CD4-positive, alpha-beta T cell treated with Interleukin-17A for 1 hour (primary cell): Measurements from ENCODE around the gene SRBD1.

ENCODE experiments used
- DNase-seq: peaks from one replicate; pipeline ENCODE4 v3.0.0-alpha.2; 2020

Gene SRBD1

DNA sequence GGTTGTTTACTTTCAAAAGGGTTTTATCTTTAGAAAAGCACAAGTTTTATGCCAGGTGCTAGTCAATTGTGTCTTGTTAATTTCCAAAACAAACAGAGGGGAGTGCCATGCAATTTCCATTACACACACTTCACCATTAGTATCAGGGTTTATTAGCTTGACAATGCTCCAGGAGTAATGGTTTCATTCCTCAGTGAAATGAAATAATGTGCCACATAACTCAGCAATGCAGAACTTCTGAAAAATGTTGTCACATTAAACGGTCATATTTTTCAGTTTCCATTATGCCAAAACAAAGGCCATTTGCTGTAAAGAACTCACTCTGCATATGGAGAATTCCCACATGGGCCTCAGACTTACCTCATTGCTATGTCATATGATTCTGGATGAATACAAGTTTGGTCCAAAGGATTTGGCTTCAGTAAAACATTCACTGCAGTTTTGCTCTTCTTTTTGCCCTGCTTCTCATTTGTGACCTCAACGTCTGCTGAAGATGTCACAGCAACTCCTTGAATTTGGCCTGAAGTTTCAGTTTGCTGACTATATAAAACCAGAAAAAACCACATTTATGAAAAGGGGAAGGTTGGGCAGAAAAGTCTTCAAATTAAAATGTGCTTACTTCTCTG lies 198.2 kb downstream of the SRBD1 start:
- no peak for DNase-seq

DNA sequence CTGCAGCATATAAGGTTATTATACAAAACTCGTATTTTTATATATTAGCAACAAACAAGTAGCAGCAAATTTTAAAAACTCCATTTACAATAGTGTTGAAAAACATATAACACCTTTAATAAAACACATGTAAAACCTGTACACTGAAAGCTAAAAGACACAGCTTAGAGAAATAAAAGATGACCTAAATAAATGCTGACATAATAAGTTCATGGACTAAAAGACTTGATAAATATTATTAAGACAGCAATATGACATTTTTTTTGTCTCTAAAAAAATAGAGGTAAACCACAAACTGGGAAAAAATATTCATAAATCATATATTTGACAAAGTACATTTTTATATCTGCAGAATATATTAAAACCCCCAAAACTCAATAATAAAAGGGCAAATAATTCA lies 201.4 kb downstream of the SRBD1 start:
- no peak for DNase-seq

DNA sequence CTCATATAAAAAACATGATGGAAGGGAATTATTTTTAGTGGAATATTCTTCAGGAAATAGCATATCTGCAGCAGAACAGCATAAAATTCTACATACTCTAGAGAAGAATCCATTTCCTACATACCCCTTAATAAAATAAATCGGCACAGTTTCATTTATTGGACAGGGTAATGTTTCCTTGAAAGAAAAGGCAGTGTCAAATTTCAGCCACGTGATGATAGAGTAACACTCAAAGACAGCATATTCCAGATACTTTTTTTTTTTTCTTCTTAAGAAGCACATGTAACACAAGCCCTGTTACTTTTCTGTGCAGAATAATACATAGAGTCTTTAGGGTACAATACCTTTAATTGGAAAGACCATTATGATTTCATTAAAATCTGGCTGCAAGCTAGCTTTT lies 204.4 kb downstream of the SRBD1 start:
- DNase-seq = no peak

- no peak for DNase-seq
Measured at GRCh38 chr2:45404807-45405297, 206.2 kb downstream of the SRBD1 start.

GRCh38 chr2:45403036-45403435 lies 208.0 kb downstream of the SRBD1 start:
- DNase-seq = no peak

GRCh38 chr2:45401431-45401922 lies 209.6 kb downstream of the SRBD1 start:
- no peak for DNase-seq

GRCh38 chr2:45399040-45399784 lies 211.9 kb downstream of the SRBD1 start:
- no peak for DNase-seq

DNA sequence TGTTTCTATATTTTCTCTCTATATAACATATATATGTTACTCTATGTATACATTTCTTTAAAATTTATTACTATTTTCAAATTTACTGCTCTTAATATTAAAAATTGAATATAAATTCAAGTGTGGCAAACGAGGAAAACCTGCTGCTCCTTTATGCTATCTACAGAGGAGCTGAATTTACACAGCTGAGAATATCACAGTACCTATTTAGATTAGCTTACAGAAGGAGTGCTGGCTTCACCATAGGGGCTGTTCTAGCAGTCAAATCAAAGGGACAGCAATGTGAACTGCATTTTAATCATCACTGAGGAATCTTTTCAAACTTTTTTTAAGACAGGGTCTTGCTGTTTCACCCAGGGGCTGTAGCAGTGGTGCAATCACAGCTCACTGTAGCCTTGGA lies 213.8 kb downstream of the SRBD1 start:
- DNase-seq = no peak

GRCh38 chr2:45396671-45397070 lies 214.4 kb downstream of the SRBD1 start:
- DNase-seq = no peak

DNA sequence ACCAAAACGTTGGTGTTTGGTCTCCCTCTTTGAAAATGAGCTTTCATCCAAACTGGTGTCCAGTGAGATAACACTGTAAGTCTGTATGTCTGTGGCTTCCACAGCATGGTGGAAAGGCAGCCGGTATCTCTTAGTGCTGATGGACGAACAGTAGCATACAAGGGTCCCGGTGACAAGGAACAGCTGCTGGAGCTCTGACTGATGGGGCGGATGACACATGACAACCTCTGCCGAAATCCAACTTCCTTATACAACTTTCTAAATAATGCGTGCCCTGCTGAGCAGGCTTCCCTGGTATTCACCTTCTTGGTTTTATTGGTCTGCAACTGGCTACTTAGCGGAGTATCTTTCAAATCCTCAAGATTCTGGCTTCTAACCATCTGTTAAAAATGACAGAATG lies 216.2 kb downstream of the SRBD1 start:
- DNase-seq = no peak

- DNase-seq = no peak
Measured at GRCh38 chr2:45394216-45394615, 216.9 kb downstream of the SRBD1 start.

- DNase-seq = no peak
Measured at GRCh38 chr2:45391866-45392265, 219.2 kb downstream of the SRBD1 start.

DNA sequence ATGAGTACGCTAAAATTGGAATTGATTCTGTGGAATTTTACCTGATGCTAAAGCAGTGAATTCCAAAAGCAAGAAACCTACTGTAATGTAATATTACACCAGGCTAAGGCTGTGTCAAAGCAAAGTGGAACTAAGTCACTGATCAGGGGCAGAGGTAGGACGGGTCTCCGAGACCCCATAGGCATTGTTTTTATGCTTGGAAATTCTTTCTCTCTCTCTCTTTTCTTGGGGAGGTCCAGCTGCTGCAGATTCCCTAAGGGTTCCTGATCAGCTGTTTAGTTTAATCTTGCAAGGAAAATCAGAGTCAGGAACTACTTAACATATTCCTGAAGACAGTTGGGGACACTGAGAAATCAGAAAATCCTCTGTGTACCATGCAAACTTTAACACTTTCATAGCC lies 220.2 kb downstream of the SRBD1 start:
- no peak for DNase-seq

- no peak for DNase-seq
Measured at GRCh38 chr2:45390441-45390840, 220.6 kb downstream of the SRBD1 start.

DNA sequence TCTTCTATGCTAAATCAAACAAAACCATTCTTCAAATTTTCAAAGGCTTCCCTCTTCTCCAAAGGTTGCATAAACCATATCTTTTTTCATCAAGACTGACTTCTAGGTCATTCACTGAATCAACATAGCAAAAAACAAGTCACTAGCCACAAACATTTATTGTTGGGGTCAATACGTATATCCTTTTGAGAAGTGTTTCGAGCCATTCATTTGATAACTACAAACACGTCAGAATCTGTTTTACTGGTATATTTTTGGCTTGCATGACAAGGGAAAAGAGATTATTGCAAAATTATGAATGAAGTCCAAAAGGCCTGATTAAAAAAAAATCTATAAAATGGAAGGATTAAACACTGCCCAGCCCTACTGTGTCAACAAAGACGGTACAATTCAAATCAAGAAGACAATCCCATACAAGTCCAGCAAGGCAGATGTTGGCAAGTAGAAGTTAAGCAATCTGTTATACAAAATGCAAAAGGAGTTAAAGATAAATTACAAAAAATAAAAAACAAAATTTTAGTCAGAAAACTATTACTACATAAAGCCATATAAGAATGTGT lies 222.4 kb downstream of the SRBD1 start:
- no peak for DNase-seq

GRCh38 chr2:45382744-45383143 lies 228.3 kb downstream of the SRBD1 start:
- no peak for DNase-seq

DNA sequence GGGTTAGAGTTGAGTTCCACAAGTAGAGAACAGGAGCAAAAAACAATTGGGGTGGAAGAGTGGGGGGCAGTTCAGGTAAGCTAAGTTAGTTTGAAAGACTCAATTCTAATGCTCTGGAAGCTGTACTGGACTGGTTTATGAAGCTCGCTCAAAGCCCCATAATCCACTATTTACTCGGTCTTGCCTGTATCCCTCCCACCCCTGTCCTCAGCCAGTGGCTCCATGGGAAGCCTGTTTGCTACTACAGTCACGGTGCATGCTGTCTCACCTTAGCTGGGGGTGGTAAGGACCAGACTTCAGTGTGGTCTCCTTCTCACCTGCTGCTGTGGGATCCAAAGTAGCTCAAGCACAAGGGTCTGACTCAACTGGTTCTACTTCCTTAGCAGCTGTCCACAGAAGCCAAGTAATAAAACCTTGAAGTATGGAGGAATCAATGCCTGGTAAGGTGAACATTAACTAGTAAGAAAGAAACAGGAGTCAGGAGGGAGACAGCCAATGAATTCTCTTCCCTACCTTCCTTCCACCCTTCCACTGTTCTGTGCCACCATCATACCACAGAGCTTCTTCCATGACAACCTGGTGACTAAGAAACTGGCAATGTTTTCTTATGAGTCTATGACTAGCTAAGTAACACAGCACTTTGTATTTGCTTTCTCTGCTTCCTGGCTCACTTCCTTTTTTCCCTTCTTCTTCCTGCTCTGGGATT lies 230.8 kb downstream of the SRBD1 start:
- DNase-seq = no peak

DNA sequence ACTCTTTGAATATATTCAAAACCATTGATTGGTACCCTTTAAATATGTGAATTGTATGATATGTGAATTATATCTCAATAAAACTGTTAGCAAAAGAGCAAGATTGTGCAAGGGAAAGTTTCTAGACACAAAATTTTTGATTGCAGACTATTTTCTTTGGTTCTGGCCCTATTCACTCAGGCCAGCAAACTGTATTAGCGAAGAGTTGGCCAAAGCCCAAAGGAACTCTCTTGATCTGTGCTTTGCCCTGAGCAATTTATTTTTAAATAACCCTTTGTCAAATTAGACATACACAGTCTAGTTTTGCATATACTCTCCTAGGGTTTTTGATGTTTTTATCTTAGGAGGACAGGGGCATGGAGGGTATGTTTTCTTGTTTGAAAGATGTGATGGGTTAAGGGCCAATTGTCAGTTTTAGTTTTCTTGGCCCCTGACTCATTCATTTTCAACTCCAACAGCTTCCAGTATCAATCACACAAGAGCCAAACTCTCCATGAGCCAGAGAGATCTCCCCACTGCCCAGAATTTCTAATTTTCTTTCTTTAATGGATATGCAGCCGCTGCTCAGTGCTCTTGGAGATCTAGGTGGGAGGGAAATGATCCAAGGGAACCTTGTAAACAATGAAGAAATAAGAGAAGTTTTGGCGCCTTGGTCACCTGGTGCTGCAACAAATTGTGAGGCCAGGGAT lies 231.5 kb downstream of the SRBD1 start:
- DNase-seq = no peak

DNA sequence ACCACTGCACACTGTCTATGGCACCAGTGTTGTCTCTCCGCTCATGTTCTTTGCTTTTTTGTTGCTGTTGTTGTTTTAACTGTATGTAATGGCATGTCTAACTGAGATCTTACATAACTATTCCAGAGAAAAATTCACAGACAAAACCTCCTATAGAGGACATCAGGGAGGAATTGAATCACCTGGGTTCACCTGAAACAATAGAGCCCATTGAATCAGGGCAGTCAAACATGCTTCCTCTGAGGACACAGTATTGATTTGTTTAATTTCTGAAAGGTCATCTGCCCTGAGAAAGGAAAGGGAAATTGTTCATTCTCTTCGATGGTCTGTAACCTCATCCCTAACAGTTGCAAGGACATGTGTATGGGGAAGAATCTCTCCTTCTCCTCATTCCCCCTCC lies 237.5 kb downstream of the SRBD1 start:
- DNase-seq = no peak

DNA sequence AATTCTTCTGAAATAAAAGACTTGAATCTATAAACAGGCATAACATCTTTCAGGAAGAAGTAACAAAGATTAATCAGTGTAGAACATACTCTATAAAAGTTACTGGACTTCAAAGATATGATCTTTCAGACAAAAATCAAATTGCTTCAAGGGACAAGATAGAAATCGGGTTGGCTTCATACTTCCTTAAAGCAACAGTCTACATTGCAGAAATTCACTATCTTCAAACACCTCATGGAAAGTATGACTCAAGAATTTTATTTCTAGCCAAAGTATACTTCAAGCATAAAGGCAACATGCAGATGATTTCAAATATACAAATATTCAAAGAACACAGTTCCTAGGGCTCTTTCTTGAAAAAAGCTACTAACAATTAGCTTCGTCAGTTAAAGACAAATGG lies 240.7 kb downstream of the SRBD1 start:
- DNase-seq = no peak

- DNase-seq = no peak
Measured at GRCh38 chr2:45368792-45369191, 242.3 kb downstream of the SRBD1 start.

GRCh38 chr2:45361666-45362065 lies 249.4 kb downstream of the SRBD1 start:
- DNase-seq = no peak

GRCh38 chr2:45354776-45355175 lies 256.3 kb downstream of the SRBD1 start:
- no peak for DNase-seq
